Endometrial microvascular endothelial cells (primary cell): ENCODE data around the gene APBB2. TPM values are rescaled to one million over a fixed set of nuclear protein-coding genes. Genes with fewer than 3 reads are reported as not detected.

ENCODE experiments used
- in situ Hi-C: cut with HindIII; loops from 2 replicates; pipeline ENCODE4 v1.10.0; 2017; ENCODE audit warnings: low sequenced_read_pairs, low pct_unique_long_range_greater_than_20kb; ENCODE audit errors: inconsistent ontology term
- total RNA-seq: library from RNA; depleted of rRNA; stranded (reverse); fragments of >200 nt; gene quantifications from one replicate; pipeline ENCODE4 v1.2.3, GENCODE V29; 2015; ENCODE audit errors: inconsistent ontology term

Gene APBB2
- total RNA-seq, 1 donor from 2014 or later = 136 TPM

- in situ Hi-C loops = no loop called here
These were observed 88.6 kb downstream of the APBB2 start for GRCh38 chr4:41125558-41126311.

GRCh38 chr4:41124916-41125548 is 89.3 kb downstream of the APBB2 start:
- in situ Hi-C loops = no loop called here

DNA sequence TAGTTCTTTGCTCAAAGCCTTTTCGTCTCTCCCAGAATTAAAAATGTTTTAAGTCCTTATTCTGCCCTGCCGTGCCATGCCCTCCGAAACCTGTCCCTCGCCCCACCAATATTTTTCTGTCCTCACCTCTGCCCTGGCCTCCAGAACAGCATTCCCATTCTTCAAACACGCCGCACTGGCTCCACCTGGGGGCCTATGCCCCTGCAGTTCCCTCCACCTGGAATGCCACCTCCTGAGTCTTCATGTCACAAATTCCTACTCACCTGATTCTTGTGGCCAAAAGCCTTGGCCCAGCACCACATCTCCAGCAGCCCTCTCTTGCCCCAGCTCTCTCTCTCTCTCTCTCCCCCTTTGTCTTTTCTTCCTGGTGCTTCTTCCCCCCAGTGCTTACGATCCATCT is 91.6 kb downstream of the APBB2 start:
- in situ Hi-C loops = no loop called here

DNA sequence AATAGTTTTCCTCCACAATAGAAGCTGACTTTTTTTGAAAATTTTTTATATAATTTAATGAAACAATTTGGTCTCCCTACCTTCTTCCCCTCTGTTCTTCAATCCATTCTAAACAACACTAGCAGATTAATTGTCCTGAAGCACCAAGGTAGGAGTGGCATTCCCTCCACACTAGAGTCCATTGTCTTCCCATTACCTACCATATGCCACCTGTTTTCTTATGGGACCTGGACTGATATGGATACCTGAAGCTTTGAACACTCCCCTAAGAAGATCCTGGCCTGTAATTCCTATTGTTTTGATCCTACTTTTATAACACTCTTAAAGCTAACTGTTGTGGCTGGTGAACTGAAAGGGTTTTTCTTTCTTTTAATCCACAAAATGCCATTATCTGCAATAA is 92.0 kb downstream of the APBB2 start:
- in situ Hi-C loops = no loop called here

DNA sequence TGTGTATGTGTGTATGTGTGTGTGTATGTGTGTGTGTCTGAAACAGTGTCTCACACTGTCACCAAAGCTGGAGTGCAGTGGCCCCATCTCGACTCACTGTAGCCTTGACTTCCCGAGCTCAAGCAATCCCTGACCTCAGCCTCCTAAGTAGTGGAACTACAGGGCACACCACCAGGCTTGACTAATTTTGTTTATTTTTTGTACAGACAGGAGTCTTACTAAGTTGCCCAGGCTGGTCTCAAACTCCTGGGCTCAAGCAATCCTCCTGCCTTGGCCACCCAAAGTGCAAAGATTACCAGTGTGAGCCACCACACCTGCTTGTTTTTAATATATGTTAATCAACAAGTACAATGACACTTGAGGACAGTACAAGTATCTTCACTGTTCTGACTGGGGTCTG is 92.4 kb downstream of the APBB2 start:
- in situ Hi-C loops = no loop called here

DNA sequence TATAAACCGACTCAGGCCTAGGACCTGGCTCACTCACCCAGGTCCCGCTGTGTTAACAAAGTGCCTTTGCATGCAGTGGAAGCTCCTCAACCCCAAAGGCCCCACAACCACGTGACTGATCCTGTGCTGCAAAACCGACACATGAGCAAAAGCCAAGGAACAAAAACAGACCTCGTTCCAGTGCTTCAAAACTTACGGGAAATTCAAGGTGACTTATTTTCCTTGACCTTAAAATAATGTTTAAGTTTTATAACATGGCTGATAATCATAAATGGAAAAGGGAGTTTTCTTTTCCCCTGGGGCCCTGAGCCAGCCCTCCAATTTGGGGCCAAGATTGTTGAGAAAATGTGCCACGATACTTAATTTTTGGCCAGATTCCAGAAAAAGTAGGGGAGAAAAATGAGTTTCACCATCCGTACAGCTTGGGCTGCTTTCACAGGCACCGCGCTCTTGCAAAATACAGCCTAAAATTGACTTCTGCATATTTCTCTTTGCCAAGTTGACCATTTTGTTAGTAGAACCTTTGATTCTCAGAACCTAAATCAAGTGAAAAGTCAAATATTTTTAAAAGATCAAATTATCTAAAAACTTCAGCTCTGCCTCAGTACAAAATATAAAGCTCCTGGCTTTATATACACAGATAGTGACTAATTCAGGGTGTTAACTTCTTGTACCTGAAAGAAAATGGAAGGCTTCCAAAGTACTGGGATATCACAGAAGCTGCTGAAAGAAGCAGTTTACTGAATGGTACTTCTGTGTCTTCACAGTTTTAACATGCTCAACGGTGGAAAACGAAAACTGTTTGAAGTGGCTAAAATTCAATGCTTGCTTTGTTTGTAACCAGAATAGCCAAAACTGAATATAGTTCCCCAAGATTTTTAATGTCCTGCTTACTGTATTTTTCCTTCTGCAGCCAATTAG is 93.8 kb downstream of the APBB2 start:
- in situ Hi-C loops = no loop called here

GRCh38 chr4:41119867-41120295 is 94.5 kb downstream of the APBB2 start:
- in situ Hi-C loops = no loop called here

- in situ Hi-C loops = no loop called here
These were observed 102.6 kb downstream of the APBB2 start for GRCh38 chr4:41111791-41112190.

GRCh38 chr4:41110050-41110449 is 104.3 kb downstream of the APBB2 start:
- in situ Hi-C loops = no loop called here

DNA sequence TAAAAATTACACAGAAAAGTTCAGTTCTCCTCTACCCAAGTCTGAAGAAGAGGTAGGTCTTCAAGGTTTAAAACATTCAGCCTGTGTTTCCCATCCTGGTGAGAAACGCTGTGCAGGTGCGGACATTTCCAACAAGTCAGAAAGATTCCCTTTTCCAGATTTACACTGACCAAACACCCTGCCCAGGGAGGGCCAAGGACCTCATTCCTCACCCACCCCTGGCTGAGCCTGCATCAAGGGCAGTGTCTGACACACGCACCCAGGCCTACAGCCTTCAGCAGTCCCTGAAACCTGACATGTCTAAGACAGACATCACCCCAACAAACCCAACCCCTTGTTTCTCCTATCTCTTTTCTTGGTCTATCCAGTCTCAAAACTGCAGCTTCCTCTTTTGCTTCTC is 105.9 kb downstream of the APBB2 start:
- in situ Hi-C loops = no loop called here

DNA sequence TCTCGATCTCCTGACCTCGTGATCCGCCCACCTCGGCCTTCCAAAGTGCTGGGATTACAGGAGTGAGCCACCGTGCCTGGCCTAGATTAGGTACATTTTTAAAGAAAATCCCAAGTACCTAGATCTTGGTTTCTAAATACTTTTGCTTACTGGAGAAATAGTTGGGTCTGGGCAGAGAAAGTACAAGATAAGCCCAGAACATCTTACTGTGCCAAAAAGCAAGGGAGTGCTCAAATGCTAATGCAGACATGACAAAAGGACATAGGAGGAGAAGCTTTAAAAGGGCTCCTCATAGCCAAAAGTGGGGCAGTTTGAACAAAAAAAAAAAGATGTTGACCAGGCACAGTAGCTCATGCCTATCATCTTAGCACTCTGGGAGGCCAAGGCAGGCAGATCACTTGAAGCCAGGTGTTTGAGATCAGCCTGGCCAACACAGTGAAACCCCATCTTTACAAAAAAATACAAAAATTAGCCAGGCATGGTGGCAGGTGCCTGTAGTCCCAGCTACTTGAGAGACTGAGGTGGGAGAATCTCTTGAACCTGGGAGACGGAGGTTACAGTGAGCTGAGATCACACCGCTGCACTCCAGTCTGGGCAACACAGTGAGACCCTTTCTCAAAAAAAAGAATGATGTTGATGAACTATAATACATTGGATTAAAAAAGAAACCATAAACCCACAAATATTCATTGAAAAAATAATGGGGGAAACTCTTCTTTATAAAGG is 107.5 kb downstream of the APBB2 start:
- in situ Hi-C loops = no loop called here

DNA sequence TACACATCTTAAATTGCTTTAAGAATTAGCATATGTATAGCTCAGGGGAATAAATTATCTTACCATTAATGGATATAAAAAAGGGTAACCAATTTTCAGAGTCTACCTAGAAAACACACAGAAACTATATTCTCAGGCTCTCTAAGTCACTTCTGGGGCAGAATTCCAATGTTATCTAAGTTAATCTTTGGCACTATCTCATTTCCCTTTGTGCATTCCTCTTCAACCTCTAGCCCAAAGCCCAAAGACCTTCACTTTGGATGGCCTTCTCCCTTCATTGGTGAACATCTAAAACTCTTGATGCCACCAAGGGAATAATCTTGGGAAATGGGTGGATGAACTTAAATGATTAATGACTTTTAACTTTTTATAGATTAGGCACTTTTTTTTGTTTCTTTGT is 108.3 kb downstream of the APBB2 start:
- in situ Hi-C loops = no loop called here

GRCh38 chr4:41104155-41104554 is 110.2 kb downstream of the APBB2 start:
- in situ Hi-C loops = no loop called here

- in situ Hi-C loops = no loop called here
These were observed 110.7 kb downstream of the APBB2 start for GRCh38 chr4:41103657-41104056.

GRCh38 chr4:41102414-41103092 is 111.8 kb downstream of the APBB2 start:
- in situ Hi-C loops = no loop called here

- in situ Hi-C loops = no loop called here
These were observed 116.0 kb downstream of the APBB2 start for GRCh38 chr4:41098093-41099048.

DNA sequence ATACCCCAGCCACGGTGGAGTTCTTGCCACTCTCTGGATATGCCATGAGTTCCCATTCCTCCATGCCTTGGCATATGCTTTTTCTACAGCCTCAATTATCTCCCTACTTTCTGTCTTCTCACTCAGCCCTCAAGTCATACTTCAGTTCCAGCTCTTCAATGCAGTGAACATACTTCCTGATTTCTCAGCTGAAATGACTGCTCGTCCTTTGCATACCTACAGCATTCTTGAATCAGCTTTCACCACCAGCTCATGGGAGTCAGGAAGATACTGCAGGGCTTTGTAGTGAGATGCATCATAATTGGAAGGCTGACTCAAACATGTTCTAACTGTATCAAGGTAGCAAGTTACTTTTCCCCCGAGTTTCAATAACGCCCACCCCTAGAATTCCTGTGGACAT is 118.4 kb downstream of the APBB2 start:
- in situ Hi-C loops = no loop called here
